Hindlimb muscle (tissue), 1 donor: Measurements from ENCODE around the gene ZDHHC19. TPM values are rescaled to one million over a fixed set of nuclear protein-coding genes. Genes with fewer than 3 reads are reported as not detected.

Experiments
- polyA plus RNA-seq: library from polyadenylated mRNA; unstranded; fragments of 120-200 nt; gene quantifications from one replicate; pipeline ENCODE4 v1.2.1, GENCODE V29; 2013; ENCODE audit not compliant: insufficient read length

ZDHHC19 gene
- polyA plus RNA-seq, 1 donor, result 0.27 TPM

Other genes starting within 250 kb of the ZDHHC19 start
- gene TFRC, start 129.3 kb downstream of the ZDHHC19 start, polyA plus RNA-seq, result 45.6 TPM
- gene SLC51A, start 5.1 kb upstream of the ZDHHC19 start, polyA plus RNA-seq, result 7.8 TPM
- gene PCYT1A, start 76.3 kb upstream of the ZDHHC19 start, polyA plus RNA-seq, result 43.6 TPM
- gene DYNLT2B, start 106.8 kb upstream of the ZDHHC19 start, polyA plus RNA-seq, result 11.5 TPM
- gene TM4SF19, start 127.0 kb upstream of the ZDHHC19 start, polyA plus RNA-seq, result 0.89 TPM
- gene UBXN7, start 221.0 kb upstream of the ZDHHC19 start, polyA plus RNA-seq, result 19.2 TPM